ENCODE measurements around the gene ZNF451.

DNA sequence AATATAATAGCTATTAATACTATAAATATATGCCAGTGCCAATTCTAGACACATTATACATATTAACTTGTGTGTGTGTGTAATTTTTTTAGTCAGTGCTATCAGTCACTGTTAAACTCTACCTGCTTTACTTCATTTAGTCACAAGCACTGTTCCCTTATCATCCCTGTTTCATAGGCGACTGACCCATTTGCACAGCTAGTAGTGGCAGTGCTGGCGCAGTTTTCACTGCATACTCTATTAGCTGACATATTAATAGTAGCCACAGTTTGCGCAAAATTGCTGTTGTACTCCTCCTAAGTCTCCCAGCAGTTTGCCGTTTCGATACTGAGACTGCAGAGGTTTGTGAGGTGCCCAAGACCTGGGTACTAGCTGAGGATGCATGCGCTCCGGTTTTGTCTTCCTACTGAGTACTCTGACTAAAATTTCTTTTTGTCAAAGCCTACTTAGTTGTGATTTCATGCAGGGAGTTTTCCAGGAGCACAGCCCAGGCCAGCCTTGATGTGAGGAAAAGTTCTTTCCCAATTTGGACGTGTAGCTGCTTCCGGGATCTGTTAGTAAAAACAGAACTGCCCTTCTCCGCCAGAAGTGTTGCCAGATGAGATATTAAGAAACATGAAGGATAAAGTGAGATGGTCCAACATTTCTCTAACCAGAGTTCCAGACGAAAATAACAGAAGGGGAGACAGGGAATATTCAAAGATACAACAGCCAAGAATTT is 87.7 kb downstream of the ZNF451 start:
- TF ChIP-seq, protein P1, sequence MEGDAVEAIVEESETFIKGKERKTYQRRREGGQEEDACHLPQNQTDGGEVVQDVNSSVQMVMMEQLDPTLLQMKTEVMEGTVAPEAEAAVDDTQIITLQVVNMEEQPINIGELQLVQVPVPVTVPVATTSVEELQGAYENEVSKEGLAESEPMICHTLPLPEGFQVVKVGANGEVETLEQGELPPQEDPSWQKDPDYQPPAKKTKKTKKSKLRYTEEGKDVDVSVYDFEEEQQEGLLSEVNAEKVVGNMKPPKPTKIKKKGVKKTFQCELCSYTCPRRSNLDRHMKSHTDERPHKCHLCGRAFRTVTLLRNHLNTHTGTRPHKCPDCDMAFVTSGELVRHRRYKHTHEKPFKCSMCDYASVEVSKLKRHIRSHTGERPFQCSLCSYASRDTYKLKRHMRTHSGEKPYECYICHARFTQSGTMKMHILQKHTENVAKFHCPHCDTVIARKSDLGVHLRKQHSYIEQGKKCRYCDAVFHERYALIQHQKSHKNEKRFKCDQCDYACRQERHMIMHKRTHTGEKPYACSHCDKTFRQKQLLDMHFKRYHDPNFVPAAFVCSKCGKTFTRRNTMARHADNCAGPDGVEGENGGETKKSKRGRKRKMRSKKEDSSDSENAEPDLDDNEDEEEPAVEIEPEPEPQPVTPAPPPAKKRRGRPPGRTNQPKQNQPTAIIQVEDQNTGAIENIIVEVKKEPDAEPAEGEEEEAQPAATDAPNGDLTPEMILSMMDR (IDR thresholded peaks at IDR 0.05) = no peak
- TF ChIP-seq POLR2A (IDR thresholded peaks at IDR 0.05) = no peak

Data from prostate gland (tissue), 2 donors.